PC-3 (cell line): ENCODE results near the gene REG3G.

Experiments
- EZH2 ChIP-seq: fragments of 300-600 bp; sonication (generic); IDR thresholded peaks from one replicate; pipeline ENCODE4 v1.6.1; 2017; ENCODE audit warnings: antibody characterized with exemption, mild to moderate bottlenecking, low read length; ENCODE audit not compliant: unreplicated experiment
- EZH2phosphoT487 ChIP-seq: fragments of 300-600 bp; sonication (generic); IDR thresholded peaks from 2 replicates; pipeline ENCODE4 v1.6.1; 2018; ENCODE audit warnings: mild to moderate bottlenecking, antibody characterized with exemption, low read length, borderline replicate concordance
- TF ChIP-seq, protein P1 (sequence below): fragments of 300-600 bp; sonication (generic); conservative IDR thresholded peaks from 2 replicates; pipeline ENCODE4 v1.5.1; 2017; ENCODE audit warnings: antibody characterized with exemption, low read depth, mild to moderate bottlenecking, low read length

DNA sequence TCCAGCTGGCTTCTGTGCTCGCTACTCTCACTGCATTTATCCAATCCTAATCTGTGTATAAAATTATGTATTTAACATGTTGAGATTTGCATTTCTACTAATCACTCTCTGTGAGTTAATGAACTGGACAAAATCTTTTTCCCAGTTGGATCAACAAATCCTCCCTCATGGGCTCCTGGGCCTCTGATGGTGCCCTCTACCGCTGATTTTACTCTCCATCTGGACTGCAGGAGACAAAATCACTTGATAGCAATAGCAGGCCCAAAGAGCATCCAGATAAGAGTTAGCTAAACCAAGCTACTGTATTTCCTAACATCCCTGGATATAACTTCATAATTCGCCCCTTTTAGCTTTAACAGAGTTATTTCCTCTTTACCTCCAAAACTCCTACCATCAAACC lies 14.4 kb downstream of the REG3G start:
- TF ChIP-seq EZH2 (no peak), EZH2phosphoT487 (no peak)
- TF ChIP-seq, protein P1, sequence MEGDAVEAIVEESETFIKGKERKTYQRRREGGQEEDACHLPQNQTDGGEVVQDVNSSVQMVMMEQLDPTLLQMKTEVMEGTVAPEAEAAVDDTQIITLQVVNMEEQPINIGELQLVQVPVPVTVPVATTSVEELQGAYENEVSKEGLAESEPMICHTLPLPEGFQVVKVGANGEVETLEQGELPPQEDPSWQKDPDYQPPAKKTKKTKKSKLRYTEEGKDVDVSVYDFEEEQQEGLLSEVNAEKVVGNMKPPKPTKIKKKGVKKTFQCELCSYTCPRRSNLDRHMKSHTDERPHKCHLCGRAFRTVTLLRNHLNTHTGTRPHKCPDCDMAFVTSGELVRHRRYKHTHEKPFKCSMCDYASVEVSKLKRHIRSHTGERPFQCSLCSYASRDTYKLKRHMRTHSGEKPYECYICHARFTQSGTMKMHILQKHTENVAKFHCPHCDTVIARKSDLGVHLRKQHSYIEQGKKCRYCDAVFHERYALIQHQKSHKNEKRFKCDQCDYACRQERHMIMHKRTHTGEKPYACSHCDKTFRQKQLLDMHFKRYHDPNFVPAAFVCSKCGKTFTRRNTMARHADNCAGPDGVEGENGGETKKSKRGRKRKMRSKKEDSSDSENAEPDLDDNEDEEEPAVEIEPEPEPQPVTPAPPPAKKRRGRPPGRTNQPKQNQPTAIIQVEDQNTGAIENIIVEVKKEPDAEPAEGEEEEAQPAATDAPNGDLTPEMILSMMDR = no peak
